MV-4-11 (cell line): Measurements from ENCODE around the gene OPN4.
A peak's percentile ranks its signal among the peaks of the same experiment; 100 is the strongest.

Source experiments
- DNase-seq: peaks from one replicate; lab custom pipeline; 2025; lab: John Stamatoyannopoulos, UW

Gene OPN4

DNA sequence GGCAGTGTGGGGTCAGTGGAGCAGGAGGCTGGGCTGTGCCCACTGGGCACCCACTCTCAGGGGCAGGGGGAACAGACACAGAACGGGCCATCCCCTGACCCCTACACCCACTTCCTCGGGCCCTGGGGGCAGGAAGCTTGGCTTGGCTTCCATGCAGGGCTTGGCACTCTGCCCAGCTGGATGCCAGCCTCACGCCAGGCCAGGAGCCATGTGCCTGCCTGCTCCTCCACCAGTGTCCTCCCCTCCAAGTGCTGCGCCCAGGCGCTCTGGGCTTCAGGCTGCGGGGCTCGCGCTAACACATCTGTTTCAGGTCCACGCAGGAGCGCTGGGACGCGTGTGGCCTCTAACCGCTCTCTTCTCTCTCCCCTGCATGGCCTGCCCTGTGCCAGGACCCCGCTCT, 26.7 kb downstream of the OPN4 start:
- no peak for DNase-seq

GRCh38 chr10:86681722-86682386, 27.5 kb downstream of the OPN4 start:
- DNase-seq, result no peak

- DNase-seq, result no peak
Observed at GRCh38 chr10:86682675-86683074, 28.3 kb downstream of the OPN4 start.

GRCh38 chr10:86684331-86685097, 30.2 kb downstream of the OPN4 start:
- no peak for DNase-seq

GRCh38 chr10:86685416-86685815, 31.1 kb downstream of the OPN4 start:
- DNase-seq, result no peak

DNA sequence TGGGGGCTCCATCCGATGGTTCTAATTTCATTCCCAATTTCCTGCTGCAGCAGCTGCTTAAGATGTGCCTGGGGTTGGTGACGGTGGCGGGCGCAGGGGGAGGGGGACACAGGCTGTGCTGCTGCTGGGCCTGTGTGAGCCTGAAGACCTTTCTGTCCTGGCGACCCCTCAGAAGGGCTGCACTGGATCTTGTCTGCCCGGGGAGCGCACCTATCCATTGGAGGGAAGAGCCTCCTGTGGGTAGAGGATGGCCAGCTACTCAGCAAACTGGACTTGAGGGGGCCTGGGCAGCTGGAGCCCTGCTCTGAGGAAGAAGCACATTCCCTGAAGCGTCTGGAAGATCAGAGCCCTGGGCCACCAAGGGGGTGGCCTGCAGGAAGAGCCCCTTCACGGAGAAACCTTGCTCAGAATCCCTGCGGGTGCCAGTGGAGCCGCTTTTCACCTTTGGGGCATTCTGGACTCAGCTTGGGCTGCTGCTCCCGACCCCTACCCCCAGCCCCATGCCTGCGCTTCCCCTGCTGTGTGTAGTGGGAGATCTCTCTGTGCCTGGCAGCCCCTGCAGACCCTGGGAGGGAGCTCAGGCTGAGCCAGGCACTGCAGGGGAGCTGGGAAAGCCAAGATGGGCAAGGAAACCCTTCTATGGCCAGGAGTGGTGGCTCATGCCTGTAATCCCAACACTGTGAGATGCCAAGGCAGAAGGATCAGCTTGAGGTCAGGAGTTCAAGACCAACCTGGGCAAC, 31.7 kb downstream of the OPN4 start:
- DNase-seq, result no peak

DNA sequence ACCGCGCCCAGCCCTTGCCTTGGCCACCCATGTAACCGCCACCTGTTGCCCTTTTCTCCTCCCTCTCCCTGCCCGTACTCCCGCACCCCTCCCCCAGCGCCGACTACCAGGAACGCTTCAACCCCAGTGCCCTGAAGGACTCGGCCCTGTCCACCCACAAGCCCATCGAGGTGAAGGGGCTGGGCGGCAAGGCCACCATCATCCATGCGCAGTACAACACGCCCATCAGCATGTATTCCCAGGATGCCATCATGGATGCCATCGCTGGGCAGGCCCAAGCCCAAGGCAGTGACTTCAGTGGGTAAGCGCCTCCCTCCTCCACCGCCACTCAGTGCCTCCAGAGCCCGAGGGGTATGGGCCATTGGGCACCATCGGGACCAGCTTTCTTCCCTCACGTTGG, 32.6 kb downstream of the OPN4 start:
- no peak for DNase-seq

- no peak for DNase-seq
Observed at GRCh38 chr10:86687750-86688149, 33.4 kb downstream of the OPN4 start.

DNA sequence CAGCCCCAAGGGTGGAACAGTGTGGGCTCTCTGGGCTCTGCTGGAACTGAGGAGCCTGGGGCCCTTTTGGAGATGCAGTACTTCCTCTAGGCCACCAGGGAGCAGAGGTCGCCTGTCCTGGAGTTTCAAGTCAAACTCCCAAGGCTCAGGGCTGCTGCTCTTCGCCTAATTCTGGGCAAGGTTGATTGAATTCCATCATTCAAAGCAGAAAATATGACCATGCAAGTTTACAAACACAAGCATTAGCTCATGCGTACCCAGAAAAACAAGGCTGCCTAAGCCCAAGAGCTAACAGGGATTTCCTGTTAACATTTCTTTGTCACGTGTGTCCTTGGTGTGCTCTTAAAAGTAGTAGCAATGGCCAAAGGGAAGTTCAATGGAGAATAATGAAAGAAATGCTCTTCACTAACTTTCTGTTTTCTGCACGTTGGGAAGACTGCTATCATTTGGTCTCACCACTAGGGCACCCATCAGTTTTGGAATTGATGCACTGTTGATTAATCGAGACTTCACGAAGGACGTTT, 34.1 kb downstream of the OPN4 start:
- DNase-seq, result peak; percentile 75

DNA sequence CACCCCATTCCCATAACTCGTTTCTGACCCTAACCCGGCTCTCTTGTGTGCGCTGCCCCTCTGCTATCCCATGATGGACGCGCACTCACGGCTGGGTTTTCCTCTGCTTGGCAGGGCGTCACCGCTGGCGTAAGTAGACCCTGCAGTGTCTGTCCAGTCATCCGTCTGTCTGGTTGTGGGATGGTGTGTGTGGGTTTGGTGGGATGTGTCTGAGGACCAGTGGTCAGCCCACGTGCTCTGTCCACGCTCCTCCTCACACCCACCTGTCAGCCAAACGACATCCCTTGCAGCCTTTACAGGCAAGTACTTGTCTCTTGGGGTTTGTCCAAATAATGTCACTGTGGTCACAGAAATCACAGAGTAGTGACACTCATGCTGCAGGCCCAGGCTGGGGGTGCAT, 34.8 kb downstream of the OPN4 start:
- no peak for DNase-seq

DNA sequence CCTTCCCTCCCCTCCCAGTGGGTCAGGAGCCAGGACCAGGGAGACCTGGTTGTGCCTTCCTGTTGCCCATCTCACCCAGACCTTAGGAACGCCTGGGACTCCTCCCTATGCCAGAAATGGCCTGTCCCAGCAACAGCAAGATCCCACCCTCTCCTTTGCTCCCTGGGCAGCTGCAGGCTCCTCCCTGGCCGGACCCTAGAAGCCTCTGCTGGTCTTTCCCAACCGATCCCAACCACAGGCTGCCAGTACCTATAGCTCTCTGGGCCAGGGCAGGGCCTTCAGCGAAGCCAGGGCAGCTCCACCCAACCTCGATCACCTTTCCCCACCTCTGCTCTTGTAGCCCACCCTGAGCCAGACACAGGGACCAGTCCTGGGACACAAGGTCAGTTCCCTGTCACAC, 35.9 kb downstream of the OPN4 start:
- DNase-seq, result no peak

DNA sequence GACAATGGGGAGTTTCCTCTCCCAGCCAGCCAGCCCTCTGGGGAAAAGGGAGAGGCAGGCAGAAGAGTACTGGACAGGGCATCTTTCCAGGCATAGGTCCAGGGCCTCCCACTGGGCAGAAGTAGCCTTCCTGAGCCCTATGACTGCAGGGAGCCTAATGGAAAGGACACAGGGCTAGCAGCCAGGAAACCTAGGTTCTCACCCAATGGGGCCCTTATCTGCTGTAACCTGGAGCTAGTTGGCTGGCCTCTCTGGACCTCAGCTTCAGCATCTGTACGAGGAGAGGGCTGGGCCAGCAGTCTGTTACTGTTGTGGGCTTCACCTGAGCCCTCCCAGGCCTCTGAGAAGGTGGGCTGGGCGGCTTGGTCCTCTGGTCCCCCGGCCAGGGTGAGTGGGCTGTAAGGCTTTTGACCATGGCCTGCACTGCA, 36.3 kb downstream of the OPN4 start:
- DNase-seq, result no peak

DNA sequence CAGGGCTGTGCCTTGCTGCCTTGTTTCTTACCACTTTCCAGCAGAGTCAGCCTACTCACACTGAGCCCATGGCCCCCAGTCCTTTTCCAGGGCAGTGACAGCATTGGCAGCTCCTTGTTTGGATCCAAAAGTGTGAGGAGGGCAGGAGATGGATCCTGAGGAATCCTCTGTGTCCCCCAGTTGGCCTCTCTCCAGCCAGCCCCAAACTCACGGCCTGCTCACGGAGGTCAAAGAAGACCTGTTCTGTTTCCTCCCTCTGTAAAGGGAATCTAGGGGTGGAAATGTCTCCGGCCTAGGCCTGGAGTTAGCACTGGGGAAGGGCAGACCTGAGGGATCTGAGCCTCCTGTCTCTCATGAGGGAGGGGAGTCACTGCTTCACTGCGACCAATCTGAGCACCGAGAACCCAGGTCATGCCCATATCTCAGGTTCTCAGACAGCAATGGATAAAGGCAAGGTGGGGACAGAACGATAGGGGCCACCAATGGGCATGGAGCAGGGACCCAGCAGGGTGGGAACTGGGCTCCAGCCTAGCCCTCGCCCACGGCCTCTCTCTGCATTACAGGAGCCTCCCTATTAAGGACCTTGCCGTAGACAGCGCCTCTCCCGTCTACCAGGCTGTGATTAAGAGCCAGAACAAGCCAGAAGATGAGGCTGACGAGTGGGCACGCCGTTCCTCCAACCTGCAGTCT, 37.1 kb downstream of the OPN4 start:
- no peak for DNase-seq

- no peak for DNase-seq
Observed at GRCh38 chr10:86692023-86692514, 37.7 kb downstream of the OPN4 start.

DNA sequence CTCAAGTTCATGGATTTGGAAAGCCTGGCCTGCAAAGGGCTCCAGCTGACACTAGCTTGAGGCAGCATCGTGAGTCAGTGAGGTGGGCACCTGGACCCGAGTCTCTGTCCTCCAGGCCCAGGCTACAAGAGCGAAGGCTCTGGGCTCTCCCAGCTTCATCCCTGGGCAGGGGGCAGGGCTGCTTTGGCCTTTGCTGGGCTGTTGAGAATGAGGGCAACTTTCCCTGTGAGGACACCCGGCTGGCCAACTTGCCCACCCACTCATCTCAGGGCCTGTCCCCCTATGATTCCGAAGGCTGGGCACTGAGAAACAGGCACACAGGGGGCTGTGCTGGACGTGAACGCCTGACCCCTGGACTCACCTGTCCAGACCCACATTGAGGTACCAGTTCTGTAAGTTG, 38.3 kb downstream of the OPN4 start:
- DNase-seq, result no peak

- DNase-seq, result no peak
Observed at GRCh38 chr10:86693275-86693674, 38.9 kb downstream of the OPN4 start.

- peak; percentile 7 for DNase-seq
Observed at GRCh38 chr10:86693721-86694369, 39.5 kb downstream of the OPN4 start.

GRCh38 chr10:86698207-86698940, 44.0 kb downstream of the OPN4 start:
- DNase-seq, result no peak

GRCh38 chr10:86699125-86699524, 44.8 kb downstream of the OPN4 start:
- no peak for DNase-seq

DNA sequence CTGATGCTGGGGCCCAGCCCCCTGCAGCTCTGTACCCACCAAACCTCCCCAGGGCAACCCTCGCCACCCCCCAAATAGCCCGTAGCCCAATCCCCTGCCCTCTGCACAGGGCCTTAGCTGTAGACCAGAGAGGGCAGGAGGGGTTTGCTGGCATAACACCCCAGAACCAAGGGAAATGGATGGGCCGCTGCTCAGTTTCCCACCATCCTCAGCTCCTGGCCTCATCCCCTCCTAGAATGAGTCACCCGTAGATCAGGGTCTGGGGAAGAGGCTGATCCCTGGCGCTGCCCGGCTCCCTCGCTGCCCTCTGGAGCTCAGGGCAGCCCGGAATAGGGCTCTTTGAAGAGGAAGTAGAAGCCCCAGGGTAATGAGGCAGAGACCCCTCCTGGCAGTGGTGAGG, 45.2 kb downstream of the OPN4 start:
- DNase-seq, result no peak
